Testis (tissue), 3 donors: ENCODE data around the gene MESD. TPM values are rescaled to one million over a fixed set of nuclear protein-coding genes. Genes with fewer than 3 reads are reported as not detected.

Experiments used
- DNase-seq: peaks from one replicate; pipeline ENCODE4 v3.0.0-alpha.2; 2019
- H3K27ac ChIP-seq, 2 donors: fragments of 200-600 bp; sonication (generic); one replicate each; pipeline ENCODE4 v1.5.1; 2019
- H3K27me3 ChIP-seq: fragments of 200-600 bp; sonication (generic); one replicate; pipeline ENCODE4 v1.5.1; 2019
- H3K36me3 ChIP-seq: fragments of 200-600 bp; sonication (generic); one replicate; pipeline ENCODE4 v1.5.1; 2017; ENCODE audit warnings: low read depth; ENCODE audit errors: missing control alignments
- H3K4me1 ChIP-seq: fragments of 200-600 bp; sonication (generic); one replicate; pipeline ENCODE4 v1.5.1; 2019
- H3K4me3 ChIP-seq, 2 donors: fragments of 200-600 bp; sonication (generic); one replicate each; pipeline ENCODE4 v1.5.1; 2017 to 2019
- H3K9me3 ChIP-seq: fragments of 200-600 bp; sonication (generic); one replicate; pipeline ENCODE4 v1.5.1; 2017
- CTCF ChIP-seq, 3 experiments: fragments of 450-650 bp in 2 of 3; fragments of 200-600 bp in 1 of 3; sonication (generic) in 1 of 3; IDR thresholded peaks; one replicate each; pipeline ENCODE4 v1.5.1; 2016 to 2019; ENCODE audit warnings: antibody characterized with exemption in 3 of 3, mild to moderate bottlenecking in 2 of 3, moderate library complexity in 1 of 3
- POLR2A ChIP-seq: fragments of 450-650 bp; IDR thresholded peaks from one replicate; pipeline ENCODE4 v1.6.1; 2017; ENCODE audit warnings: antibody characterized with exemption, mild to moderate bottlenecking, moderate library complexity
- WGBS, 2 donors: methylation state at CpG; one replicate each; pipeline ENCODE4 v1.1.5; 2018; 5-methylcytosine and 5-hydroxymethylcytosine counted together
- intact Hi-C: fragments of 100-400 bp; cut with DNase I; formaldehyde crosslinking; loops from one replicate; pipeline ENCODE4 v1.15.1; 2023; ENCODE audit warnings: low total_unique reads
- polyA plus RNA-seq: library from polyadenylated mRNA; stranded (reverse); fragments of 350-450 nt; fragmentation: Illumina TruSeq; extraction: RNeasy Lipid Tissue Mini Kit (QIAGEN cat#74804); gene quantifications from one replicate; pipeline ENCODE4 v1.2.3, GENCODE V29; 2014; ENCODE audit warnings: low read depth, low replicate concordance; ENCODE audit not compliant: insufficient read depth
- total RNA-seq, 2 donors: library from RNA; depleted of rRNA; stranded (reverse); fragments of >200 nt; gene quantifications; one replicate each; pipeline ENCODE4 v1.2.3, GENCODE V29; 2016

The MESD gene
- total and polyA plus RNA-seq, 3 donors from 2014 or later = 26.0 to 39.8 (median 38.5) TPM

GRCh38 chr15:81011593-81011992, 22.0 kb upstream of the MESD start:
- H3K27me3 ChIP-seq = no peaks in the 10 kb centered on the region
- no peak for TF ChIP-seq CTCF (IDR thresholded peaks at IDR 0.05)
- no peak for TF ChIP-seq POLR2A
- no peak overlapping the region for H3K27ac ChIP-seq
- no peaks in the 10 kb centered on the region for H3K4me1 ChIP-seq
- H3K36me3 ChIP-seq = no peaks in the 10 kb centered on the region
- intact Hi-C loops = no loop called here
- H3K9me3 ChIP-seq = no peaks in the 10 kb centered on the region
- no peak for DNase-seq
- no peak overlapping the region for H3K4me3 ChIP-seq

DNA sequence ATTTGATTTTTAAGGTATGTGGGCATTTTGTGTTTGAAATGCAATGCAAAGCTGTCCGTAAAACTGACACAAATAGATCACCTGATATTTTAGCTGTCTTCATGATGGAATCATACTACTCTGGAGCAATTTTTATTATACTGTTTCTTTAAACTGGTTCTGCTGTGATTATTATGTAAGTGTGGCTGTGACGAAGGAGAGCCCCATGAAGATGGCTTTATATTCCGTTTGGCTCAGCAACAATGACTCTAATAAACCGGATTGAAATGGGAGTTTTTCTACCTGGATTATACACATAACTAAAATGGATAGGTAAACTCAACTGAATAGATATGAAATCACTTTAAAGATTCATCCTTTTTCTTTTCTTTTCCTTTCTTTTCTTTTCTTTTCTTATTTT, 20.5 kb upstream of the MESD start:
- H3K27me3 ChIP-seq = no peaks in the 10 kb centered on the region
- no peak for DNase-seq
- intact Hi-C loops = no loop called here

DNA sequence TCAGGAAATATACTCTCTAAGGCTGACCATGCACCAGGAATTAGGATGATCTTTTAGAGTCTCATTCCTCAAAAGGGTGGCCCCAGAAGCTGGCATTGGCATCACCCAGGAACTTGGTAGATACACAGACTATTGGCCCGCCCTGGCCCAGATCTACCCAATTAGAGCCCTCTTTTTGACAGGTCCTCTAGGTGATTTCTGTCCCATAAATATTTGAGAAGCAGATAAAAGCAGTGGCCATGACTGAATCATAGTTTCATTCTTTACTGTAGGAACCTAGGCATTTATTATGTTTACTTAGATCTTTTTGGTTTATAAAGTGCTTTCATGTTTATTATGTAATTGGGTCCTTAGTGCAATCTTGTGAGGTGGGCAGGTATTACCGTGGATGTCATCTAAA, 18.7 kb upstream of the MESD start:
- TF ChIP-seq POLR2A (no peak), CTCF (IDR thresholded peaks at IDR 0.05) (no peak)
- 89 to 97% methylated on average over 2 of the region's 2 CpGs for WGBS, 2 donors

More for the DNA sequence above, 20.5 kb upstream of the MESD start:
- Histone ChIP-seq H3K36me3 (no peaks in the 10 kb centered on the region), H3K4me1 (no peaks in the 10 kb centered on the region), H3K4me3 (no peak overlapping the region), H3K9me3 (no peaks in the 10 kb centered on the region), H3K27ac (no peak overlapping the region)
- TF ChIP-seq POLR2A (no peak), CTCF (IDR thresholded peaks at IDR 0.05) (no peak)
- 89 to 92% methylated on average over 4 of the region's 4 CpGs for WGBS, 2 donors

GRCh38 chr15:81007428-81008064, 17.9 kb upstream of the MESD start:
- WGBS, 2 donors = 86 to 90% methylated on average over 6 of the region's 6 CpGs
- no peak for DNase-seq
- TF ChIP-seq CTCF (IDR thresholded peaks at IDR 0.05) = no peak
- no peak for TF ChIP-seq POLR2A
- H3K36me3 ChIP-seq = no peaks in the 10 kb centered on the region
- intact Hi-C loops = no loop called here
- H3K4me3 ChIP-seq = no peak overlapping the region
- no peaks in the 10 kb centered on the region for H3K27me3 ChIP-seq
- H3K27ac ChIP-seq = no peak overlapping the region
- no peaks in the 10 kb centered on the region for H3K4me1 ChIP-seq
- no peaks in the 10 kb centered on the region for H3K9me3 ChIP-seq

More for the DNA sequence above, 18.7 kb upstream of the MESD start:
- no peaks in the 10 kb centered on the region for H3K4me1 ChIP-seq
- H3K27ac ChIP-seq = no peak overlapping the region
- intact Hi-C loops = no loop called here
- no peaks in the 10 kb centered on the region for H3K9me3 ChIP-seq
- H3K36me3 ChIP-seq = no peaks in the 10 kb centered on the region
- H3K4me3 ChIP-seq = no peak overlapping the region
- no peaks in the 10 kb centered on the region for H3K27me3 ChIP-seq
- no peak for DNase-seq

DNA sequence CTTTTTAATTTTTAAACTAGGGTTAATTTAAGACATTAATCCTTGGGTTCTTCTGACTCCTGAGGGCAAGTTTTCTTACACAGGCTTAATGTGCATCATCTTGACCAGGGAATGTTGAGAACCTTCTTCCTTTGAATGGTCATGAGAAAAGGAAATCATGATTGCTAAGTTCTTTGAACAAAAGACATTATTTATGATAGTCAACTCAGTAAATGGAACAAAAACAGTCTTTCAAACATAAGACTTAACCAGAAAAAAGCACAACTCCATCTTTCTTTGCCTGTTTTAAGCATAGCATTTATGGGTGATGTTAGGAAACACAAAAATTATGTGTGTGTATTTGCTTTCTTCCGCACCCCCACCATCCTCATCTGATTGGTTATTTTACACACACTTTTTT, 16.5 kb upstream of the MESD start:
- intact Hi-C loops = no loop called here
- H3K4me1 ChIP-seq = no peaks in the 10 kb centered on the region

More for the DNA sequence above, 16.5 kb upstream of the MESD start:
- DNase-seq = no peak
- 90 to 94% methylated on average over 1 of the region's 1 CpG for WGBS, 2 donors
- TF ChIP-seq POLR2A = no peak
- Histone ChIP-seq H3K36me3 (no peaks in the 10 kb centered on the region), H3K27ac (no peak overlapping the region), H3K27me3 (no peaks in the 10 kb centered on the region), H3K4me3 (no peak overlapping the region), H3K9me3 (no peaks in the 10 kb centered on the region)
